HL-60 (cell line): Measurements from ENCODE around the gene PAK4.

Experiments
- CTCF ChIP-seq: IDR thresholded peaks from one replicate; pipeline ENCODE4 v1.5.1; 2011; ENCODE audit warnings: low read length, control low read depth, inconsistent platforms; ENCODE audit not compliant: insufficient read depth
- GABPA ChIP-seq: IDR thresholded peaks from 2 replicates; pipeline ENCODE4 v1.6.1; 2012; ENCODE audit warnings: low read depth
- POLR2AphosphoS5 ChIP-seq: IDR thresholded peaks from 2 replicates; pipeline ENCODE4 v1.6.1; 2012; ENCODE audit warnings: low read depth
- REST ChIP-seq: IDR thresholded peaks from 2 replicates; pipeline ENCODE4 v1.6.1; 2012; ENCODE audit warnings: low read depth; ENCODE audit not compliant: insufficient replicate concordance
- SPI1 ChIP-seq: IDR thresholded peaks from 2 replicates; pipeline ENCODE4 v1.6.1; 2012; ENCODE audit warnings: low read depth, mild to moderate bottlenecking, borderline replicate concordance

DNA sequence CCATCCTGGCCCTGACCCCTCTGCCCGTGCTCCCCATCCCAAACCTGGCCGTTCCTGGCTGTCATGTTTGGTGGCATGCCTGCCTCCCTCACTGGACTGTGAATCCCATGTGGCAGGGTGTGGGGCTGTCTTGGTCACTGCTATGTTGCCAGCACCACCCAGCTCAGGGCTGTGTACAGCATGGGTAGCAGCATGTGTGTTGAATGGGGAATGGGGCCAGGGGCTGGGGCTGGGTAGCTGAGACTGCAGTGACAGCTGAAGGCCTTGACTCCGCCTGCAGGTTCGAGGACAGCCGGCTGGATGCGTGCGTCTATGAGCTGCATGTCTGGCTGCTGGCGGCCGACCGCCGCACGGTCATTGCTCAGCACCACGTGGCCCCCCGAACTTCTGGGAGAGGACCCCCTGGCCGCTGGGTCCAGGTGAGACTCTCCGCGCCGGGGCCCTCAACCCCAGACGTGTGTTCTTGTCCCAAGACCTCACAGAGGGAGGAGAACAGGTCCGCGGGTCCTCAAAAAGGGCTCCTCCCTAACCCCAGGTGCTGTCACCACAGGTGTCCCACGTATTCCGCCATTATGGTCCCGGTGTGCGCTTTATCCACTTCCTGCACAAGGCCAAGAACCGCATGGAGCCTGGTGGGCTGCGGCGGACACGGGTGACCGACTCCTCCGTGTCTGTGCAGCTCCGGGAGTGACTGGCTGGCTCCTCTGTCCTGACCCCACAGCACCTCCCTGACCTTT lies 74.6 kb downstream of the PAK4 start:
- TF ChIP-seq CTCF (no peak), POLR2AphosphoS5 (no peak), GABPA (no peak), REST (no peak), SPI1 (no peak)
